Activated CD4-positive, alpha-beta T cell treated with anti-CD3 and anti-CD28 coated beads, Interleukin-2, amount 10 ng/mL, durations not matched to agents 7 days and 5 days (primary cell): ENCODE data around the gene GAGE12F. TPM values are rescaled to one million over a fixed set of nuclear protein-coding genes. Genes with fewer than 3 reads are reported as not detected.
"Not testable (repeated sequence)": the region's sequence is repeated elsewhere in the genome, so short reads cannot be mapped to it uniquely, and the experiment has no call there.

ENCODE experiments used
- CTCF ChIA-PET: fragments of 350-600 bp; sonication (Branson Sonifier 250); formaldehyde crosslinking; loops from one replicate; lab custom pipeline; 2021; ENCODE audit warnings: antibody characterized with exemption; lab: Charles Lee
- POLR2A ChIA-PET: fragments of 350-600 bp; sonication (Branson Sonifier 250); formaldehyde crosslinking; loops from one replicate; lab custom pipeline; 2021; ENCODE audit warnings: antibody characterized with exemption; lab: Charles Lee
- DNase-seq: peaks from one replicate; pipeline ENCODE4 v3.0.0-alpha.2; 2020
- H3K27ac Mint-ChIP-seq: one replicate; pipeline ENCODE4 v1.8.0; 2021; ENCODE audit warnings: mild to moderate bottlenecking, moderate library complexity, mixed read lengths
- H3K27me3 Mint-ChIP-seq: one replicate; pipeline ENCODE4 v1.8.0; 2021; ENCODE audit warnings: mixed read lengths
- H3K36me3 Mint-ChIP-seq: one replicate; pipeline ENCODE4 v1.8.0; 2021; ENCODE audit warnings: low read depth, mixed read lengths
- H3K4me1 Mint-ChIP-seq: one replicate; pipeline ENCODE4 v1.8.0; 2021; ENCODE audit warnings: mixed read lengths
- H3K4me3 Mint-ChIP-seq: one replicate; pipeline ENCODE4 v1.8.0; 2021; ENCODE audit warnings: mild to moderate bottlenecking, moderate library complexity, mixed read lengths
- H3K9me3 Mint-ChIP-seq: one replicate; pipeline ENCODE4 v1.8.0; 2021; ENCODE audit warnings: mixed read lengths
- total RNA-seq, 2 experiments: library from RNA; stranded (reverse); gene quantifications; one replicate each; pipeline ENCODE4 v1.2.3, GENCODE V29; 2021

GAGE12F gene
- not detected for total RNA-seq

DNA sequence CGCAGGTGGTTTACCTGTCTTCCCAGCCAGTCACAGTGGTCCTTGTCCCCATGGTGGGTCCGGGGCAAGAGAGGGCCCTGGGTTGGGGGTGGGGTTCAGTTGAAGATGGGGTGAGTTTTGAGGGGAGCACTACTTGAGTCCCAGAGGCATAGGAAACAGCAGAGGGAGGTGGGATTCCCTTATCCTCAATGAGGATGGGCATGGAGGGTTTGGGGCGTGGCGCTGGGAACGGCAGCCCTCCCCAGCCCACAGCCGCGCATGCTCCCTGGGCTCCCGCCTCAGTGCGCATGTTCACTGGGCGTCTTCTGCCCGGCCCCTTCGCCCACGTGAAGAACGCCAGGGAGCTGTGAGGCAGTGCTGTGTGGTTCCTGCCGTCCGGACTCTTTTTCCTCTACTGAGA, at the start of gene GAGE12F:
TSS of gene GAGE12F (plus strand) at position 301 of the 400 bp plus-strand sequence. CDS start 1,155 bp downstream, outside the sequence.
- H3K27ac Mint-ChIP-seq, H3K4me1 Mint-ChIP-seq, H3K4me3 Mint-ChIP-seq, H3K36me3 Mint-ChIP-seq, POLR2A ChIA-PET, DNase-seq, H3K9me3 Mint-ChIP-seq, CTCF ChIA-PET, H3K27me3 Mint-ChIP-seq: not testable (repeated sequence)

DNA sequence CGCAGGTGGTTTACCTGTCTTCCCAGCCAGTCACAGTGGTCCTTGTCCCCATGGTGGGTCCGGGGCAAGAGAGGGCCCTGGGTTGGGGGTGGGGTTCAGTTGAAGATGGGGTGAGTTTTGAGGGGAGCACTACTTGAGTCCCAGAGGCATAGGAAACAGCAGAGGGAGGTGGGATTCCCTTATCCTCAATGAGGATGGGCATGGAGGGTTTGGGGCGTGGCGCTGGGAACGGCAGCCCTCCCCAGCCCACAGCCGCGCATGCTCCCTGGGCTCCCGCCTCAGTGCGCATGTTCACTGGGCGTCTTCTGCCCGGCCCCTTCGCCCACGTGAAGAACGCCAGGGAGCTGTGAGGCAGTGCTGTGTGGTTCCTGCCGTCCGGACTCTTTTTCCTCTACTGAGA, 28.8 kb upstream of the GAGE12F start, which contains the start of gene GAGE12C:
TSS of gene GAGE12C (plus strand) at position 301 of the 400 bp plus-strand sequence. CDS start 1,155 bp downstream, outside the sequence.
- DNase-seq, H3K27ac Mint-ChIP-seq, H3K27me3 Mint-ChIP-seq, H3K4me3 Mint-ChIP-seq, H3K36me3 Mint-ChIP-seq, H3K9me3 Mint-ChIP-seq, POLR2A ChIA-PET, H3K4me1 Mint-ChIP-seq, CTCF ChIA-PET: not testable (repeated sequence)

- DNase-seq, H3K9me3 Mint-ChIP-seq, H3K27me3 Mint-ChIP-seq, H3K4me1 Mint-ChIP-seq, POLR2A ChIA-PET, H3K27ac Mint-ChIP-seq, CTCF ChIA-PET, H3K36me3 Mint-ChIP-seq, H3K4me3 Mint-ChIP-seq: not testable (repeated sequence)
Measured at GRCh38 chrX:49541433-49541832, 19.2 kb upstream of the GAGE12F start, which contains the start of gene GAGE12D. Gene GAGE12D (plus strand): TSS chrX:49541733. CDS start chrX:49542888, 1,155 bp downstream.

GRCh38 chrX:49550989-49551388, 9.7 kb upstream of the GAGE12F start, which contains the start of gene GAGE12E:
Gene GAGE12E (plus strand): TSS chrX:49551289. CDS start chrX:49552444, 1,155 bp downstream.
- H3K27me3 Mint-ChIP-seq, H3K4me3 Mint-ChIP-seq, H3K27ac Mint-ChIP-seq, H3K36me3 Mint-ChIP-seq, H3K9me3 Mint-ChIP-seq, H3K4me1 Mint-ChIP-seq, CTCF ChIA-PET, DNase-seq, POLR2A ChIA-PET: not testable (repeated sequence)

- H3K27me3 Mint-ChIP-seq, H3K4me3 Mint-ChIP-seq, CTCF ChIA-PET, H3K36me3 Mint-ChIP-seq, H3K4me1 Mint-ChIP-seq, DNase-seq, H3K27ac Mint-ChIP-seq, POLR2A ChIA-PET, H3K9me3 Mint-ChIP-seq: not testable (repeated sequence)
Measured at GRCh38 chrX:49568728-49569127, 8.1 kb downstream of the GAGE12F start.

- H3K36me3 Mint-ChIP-seq, H3K27me3 Mint-ChIP-seq, CTCF ChIA-PET, H3K27ac Mint-ChIP-seq, H3K4me3 Mint-ChIP-seq, POLR2A ChIA-PET, H3K9me3 Mint-ChIP-seq, H3K4me1 Mint-ChIP-seq, DNase-seq: not testable (repeated sequence)
Measured at GRCh38 chrX:49569152-49569551, 8.5 kb downstream of the GAGE12F start.

GRCh38 chrX:49570100-49570499, 9.5 kb downstream of the GAGE12F start, which contains the start of gene GAGE12G:
Gene GAGE12G (plus strand): TSS chrX:49570400. CDS start chrX:49571555, 1,155 bp downstream.
- H3K9me3 Mint-ChIP-seq, H3K4me3 Mint-ChIP-seq, H3K27ac Mint-ChIP-seq, CTCF ChIA-PET, H3K4me1 Mint-ChIP-seq, POLR2A ChIA-PET, DNase-seq, H3K36me3 Mint-ChIP-seq, H3K27me3 Mint-ChIP-seq: not testable (repeated sequence)

DNA sequence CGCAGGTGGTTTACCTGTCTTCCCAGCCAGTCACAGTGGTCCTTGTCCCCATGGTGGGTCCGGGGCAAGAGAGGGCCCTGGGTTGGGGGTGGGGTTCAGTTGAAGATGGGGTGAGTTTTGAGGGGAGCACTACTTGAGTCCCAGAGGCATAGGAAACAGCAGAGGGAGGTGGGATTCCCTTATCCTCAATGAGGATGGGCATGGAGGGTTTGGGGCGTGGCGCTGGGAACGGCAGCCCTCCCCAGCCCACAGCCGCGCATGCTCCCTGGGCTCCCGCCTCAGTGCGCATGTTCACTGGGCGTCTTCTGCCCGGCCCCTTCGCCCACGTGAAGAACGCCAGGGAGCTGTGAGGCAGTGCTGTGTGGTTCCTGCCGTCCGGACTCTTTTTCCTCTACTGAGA, 19.0 kb downstream of the GAGE12F start, which contains the start of gene GAGE12H:
TSS of gene GAGE12H (plus strand) at position 301 of the 400 bp plus-strand sequence. CDS start 1,155 bp downstream, outside the sequence.
- H3K4me3 Mint-ChIP-seq, H3K4me1 Mint-ChIP-seq, DNase-seq, H3K9me3 Mint-ChIP-seq, POLR2A ChIA-PET, CTCF ChIA-PET, H3K27me3 Mint-ChIP-seq, H3K27ac Mint-ChIP-seq, H3K36me3 Mint-ChIP-seq: not testable (repeated sequence)

DNA sequence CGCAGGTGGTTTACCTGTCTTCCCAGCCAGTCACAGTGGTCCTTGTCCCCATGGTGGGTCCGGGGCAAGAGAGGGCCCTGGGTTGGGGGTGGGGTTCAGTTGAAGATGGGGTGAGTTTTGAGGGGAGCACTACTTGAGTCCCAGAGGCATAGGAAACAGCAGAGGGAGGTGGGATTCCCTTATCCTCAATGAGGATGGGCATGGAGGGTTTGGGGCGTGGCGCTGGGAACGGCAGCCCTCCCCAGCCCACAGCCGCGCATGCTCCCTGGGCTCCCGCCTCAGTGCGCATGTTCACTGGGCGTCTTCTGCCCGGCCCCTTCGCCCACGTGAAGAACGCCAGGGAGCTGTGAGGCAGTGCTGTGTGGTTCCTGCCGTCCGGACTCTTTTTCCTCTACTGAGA, 28.6 kb downstream of the GAGE12F start, which contains the start of gene GAGE2A:
TSS of gene GAGE2A (plus strand) at position 301 of the 400 bp plus-strand sequence. CDS start 1,155 bp downstream, outside the sequence.
- H3K27me3 Mint-ChIP-seq, H3K4me1 Mint-ChIP-seq, DNase-seq, H3K4me3 Mint-ChIP-seq, H3K36me3 Mint-ChIP-seq, H3K27ac Mint-ChIP-seq, CTCF ChIA-PET, POLR2A ChIA-PET, H3K9me3 Mint-ChIP-seq: not testable (repeated sequence)

DNA sequence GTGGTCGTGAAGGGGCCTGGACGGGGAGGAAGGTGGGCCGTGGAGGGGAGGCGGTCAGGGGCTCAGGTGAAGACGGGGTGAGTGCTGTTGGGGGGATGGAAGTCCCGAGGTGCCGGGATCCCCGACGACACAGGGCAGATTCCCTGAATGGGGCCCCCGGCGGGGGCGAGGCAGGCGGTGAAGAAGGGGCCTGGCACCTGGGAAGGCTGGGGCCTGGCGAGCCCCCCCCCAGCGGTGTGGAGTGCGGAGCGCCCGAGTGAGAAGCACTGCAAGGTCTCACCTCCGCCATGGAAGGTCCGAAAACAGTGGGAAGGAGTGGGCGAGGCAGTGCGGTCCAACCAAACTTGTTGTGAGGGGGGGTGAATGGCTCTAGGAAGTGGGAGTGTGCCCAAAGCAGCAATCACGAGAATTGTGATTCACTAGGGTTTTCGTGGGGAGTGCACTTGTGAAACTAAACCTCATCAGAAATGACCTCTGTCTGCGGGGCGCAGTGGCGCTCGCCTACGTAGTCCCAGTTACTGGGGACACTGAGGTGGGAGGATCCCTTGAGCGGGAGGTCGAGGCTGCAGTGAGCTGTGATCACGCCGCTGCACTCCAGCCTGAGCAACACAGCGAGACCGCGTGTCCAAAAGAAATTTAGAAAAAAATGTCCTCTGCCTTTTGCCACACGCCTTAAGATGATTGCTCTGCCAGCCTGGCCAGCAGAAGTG, 29.3 kb downstream of the GAGE12F start:
- CTCF ChIA-PET, DNase-seq, H3K9me3 Mint-ChIP-seq: not testable (repeated sequence)

GRCh38 chrX:49590488-49590887, 29.8 kb downstream of the GAGE12F start:
- H3K27me3 Mint-ChIP-seq, H3K36me3 Mint-ChIP-seq, H3K27ac Mint-ChIP-seq, H3K4me3 Mint-ChIP-seq, CTCF ChIA-PET, DNase-seq, POLR2A ChIA-PET, H3K4me1 Mint-ChIP-seq, H3K9me3 Mint-ChIP-seq: not testable (repeated sequence)

More for the DNA sequence above, 29.3 kb downstream of the GAGE12F start:
- POLR2A ChIA-PET, H3K27ac Mint-ChIP-seq, H3K4me3 Mint-ChIP-seq, H3K4me1 Mint-ChIP-seq, H3K27me3 Mint-ChIP-seq, H3K36me3 Mint-ChIP-seq: not testable (repeated sequence)

DNA sequence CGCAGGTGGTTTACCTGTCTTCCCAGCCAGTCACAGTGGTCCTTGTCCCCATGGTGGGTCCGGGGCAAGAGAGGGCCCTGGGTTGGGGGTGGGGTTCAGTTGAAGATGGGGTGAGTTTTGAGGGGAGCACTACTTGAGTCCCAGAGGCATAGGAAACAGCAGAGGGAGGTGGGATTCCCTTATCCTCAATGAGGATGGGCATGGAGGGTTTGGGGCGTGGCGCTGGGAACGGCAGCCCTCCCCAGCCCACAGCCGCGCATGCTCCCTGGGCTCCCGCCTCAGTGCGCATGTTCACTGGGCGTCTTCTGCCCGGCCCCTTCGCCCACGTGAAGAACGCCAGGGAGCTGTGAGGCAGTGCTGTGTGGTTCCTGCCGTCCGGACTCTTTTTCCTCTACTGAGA, 38.1 kb downstream of the GAGE12F start, which contains the start of gene GAGE1:
TSS of gene GAGE1 (plus strand) at position 301 of the 400 bp plus-strand sequence. CDS start 1,155 bp downstream, outside the sequence.
- not testable (repeated sequence) for H3K27ac Mint-ChIP-seq, H3K4me1 Mint-ChIP-seq

DNA sequence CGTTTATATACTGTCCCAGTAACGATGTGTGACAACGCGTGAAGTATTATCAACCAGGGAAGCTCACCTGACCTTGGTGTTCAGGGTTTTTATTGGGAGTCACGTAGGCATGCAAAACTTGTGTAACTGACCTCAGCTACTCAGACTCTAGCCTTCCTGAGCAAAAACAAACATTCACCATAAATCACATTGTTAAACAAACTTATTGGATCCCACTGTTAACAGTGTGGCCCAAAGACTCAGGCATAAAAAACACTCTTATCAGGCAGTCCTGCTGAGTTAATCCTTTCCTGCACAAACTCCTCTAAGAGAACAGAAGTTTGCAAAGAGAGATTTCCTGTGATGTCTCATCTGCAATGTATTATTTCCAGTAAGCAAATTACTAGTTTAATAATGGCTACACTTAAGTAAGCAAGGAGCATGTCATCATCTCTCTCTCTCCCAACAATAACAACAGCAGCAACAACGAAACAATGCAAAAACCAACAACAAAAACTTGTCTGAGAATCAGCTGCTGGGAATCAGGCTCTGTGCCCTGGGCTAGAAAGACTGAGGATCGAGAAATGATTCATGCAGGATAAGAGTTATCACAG, 50.2 kb downstream of the GAGE12F start:
- H3K27me3 Mint-ChIP-seq = no peaks in the 10 kb centered on the region
- no peaks in the 10 kb centered on the region for H3K36me3 Mint-ChIP-seq
- H3K27ac Mint-ChIP-seq = no peak overlapping the region

More for the DNA sequence above, 38.1 kb downstream of the GAGE12F start, which contains the start of gene GAGE1:
- H3K36me3 Mint-ChIP-seq, H3K4me3 Mint-ChIP-seq, H3K27me3 Mint-ChIP-seq, DNase-seq, POLR2A ChIA-PET, H3K9me3 Mint-ChIP-seq, CTCF ChIA-PET: not testable (repeated sequence)

More for the DNA sequence above, 50.2 kb downstream of the GAGE12F start:
- Mint-ChIP-seq H3K4me1 (no peaks in the 10 kb centered on the region), H3K4me3 (no peak overlapping the region), H3K9me3 (no peaks in the 10 kb centered on the region)
- no peak for DNase-seq
- ChIA-PET CTCF (no interaction called here), POLR2A (no interaction called here)
